ENCODE data around the gene TIMM17A. TPM values are rescaled to one million over a fixed set of nuclear protein-coding genes. Genes with fewer than 3 reads are reported as not detected.

TIMM17A gene
- total and polyA plus RNA-seq, 2 experiments from 2014 or later: 32.9 to 110 TPM

- Histone ChIP-seq H3K27me3 (no peaks in the 10 kb centered on the region), H3K4me1 (ENCODE audit: low read depth) (peaks cover 11% of the 10 kb centered on the region), H3K9me3 (ENCODE audit: low read depth) (no peaks in the 10 kb centered on the region), H3K27ac (no peak overlapping the region), H3K4me3 (no peak overlapping the region), H3K36me3 (no peaks in the 10 kb centered on the region)
- DNase-seq (ENCODE audit: low read depth in 1 of 2, low spot score in 1 of 2): no peak
- TF ChIP-seq, protein P1, sequence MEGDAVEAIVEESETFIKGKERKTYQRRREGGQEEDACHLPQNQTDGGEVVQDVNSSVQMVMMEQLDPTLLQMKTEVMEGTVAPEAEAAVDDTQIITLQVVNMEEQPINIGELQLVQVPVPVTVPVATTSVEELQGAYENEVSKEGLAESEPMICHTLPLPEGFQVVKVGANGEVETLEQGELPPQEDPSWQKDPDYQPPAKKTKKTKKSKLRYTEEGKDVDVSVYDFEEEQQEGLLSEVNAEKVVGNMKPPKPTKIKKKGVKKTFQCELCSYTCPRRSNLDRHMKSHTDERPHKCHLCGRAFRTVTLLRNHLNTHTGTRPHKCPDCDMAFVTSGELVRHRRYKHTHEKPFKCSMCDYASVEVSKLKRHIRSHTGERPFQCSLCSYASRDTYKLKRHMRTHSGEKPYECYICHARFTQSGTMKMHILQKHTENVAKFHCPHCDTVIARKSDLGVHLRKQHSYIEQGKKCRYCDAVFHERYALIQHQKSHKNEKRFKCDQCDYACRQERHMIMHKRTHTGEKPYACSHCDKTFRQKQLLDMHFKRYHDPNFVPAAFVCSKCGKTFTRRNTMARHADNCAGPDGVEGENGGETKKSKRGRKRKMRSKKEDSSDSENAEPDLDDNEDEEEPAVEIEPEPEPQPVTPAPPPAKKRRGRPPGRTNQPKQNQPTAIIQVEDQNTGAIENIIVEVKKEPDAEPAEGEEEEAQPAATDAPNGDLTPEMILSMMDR (IDR thresholded peaks at IDR 0.05; ENCODE audit: low read depth, low read length): no peak
Observed at GRCh38 chr1:201925301-201925567, 30.1 kb upstream of the TIMM17A start.

- Histone ChIP-seq H3K27me3 (no peaks in the 10 kb centered on the region), H3K27ac (no peak overlapping the region), H3K4me3 (no peak overlapping the region), H3K9me3 (ENCODE audit: low read depth) (no peaks in the 10 kb centered on the region), H3K4me1 (ENCODE audit: low read depth) (peaks cover 11% of the 10 kb centered on the region), H3K36me3 (no peaks in the 10 kb centered on the region)
- TF ChIP-seq, protein P1 (IDR thresholded peaks at IDR 0.05; ENCODE audit: low read depth, low read length): no peak
- peak in 1 of 2 donors; percentile 44 for DNase-seq (ENCODE audit: low read depth in 1 of 2, low spot score in 1 of 2)
Observed at GRCh38 chr1:201925981-201926645, 29.2 kb upstream of the TIMM17A start.

DNA sequence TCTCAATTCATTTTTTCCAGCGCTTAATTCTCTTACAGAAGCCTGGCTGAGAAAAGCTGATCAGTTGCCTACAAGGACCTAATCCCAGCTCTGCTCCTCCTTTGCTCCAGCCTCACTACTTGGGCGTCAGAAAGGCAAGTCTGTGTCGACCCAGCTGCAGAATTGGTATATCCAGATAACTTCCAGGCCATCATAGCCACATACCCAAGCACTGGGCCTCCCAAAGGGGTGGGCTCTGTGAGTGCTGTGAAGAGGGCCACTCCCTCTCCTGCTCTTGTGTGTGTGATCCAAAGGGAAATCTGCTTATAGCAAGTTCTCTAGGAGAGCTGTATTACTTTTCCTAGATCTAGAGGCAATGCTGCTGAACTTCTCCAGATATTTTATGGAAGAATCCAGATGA lies 27.0 kb upstream of the TIMM17A start:
- peak overlapping the region; percentile 55 for H3K27ac ChIP-seq
- no peaks in the 10 kb centered on the region for H3K9me3 ChIP-seq (ENCODE audit: low read depth)
- H3K27me3 ChIP-seq: no peaks in the 10 kb centered on the region
- peak in 1 of 2 donors; percentile 69 for DNase-seq (ENCODE audit: low read depth in 1 of 2, low spot score in 1 of 2)
- no peak overlapping the region for H3K4me3 ChIP-seq
- TF ChIP-seq, protein P1 (IDR thresholded peaks at IDR 0.05; ENCODE audit: low read depth, low read length): no peak
- H3K4me1 ChIP-seq (ENCODE audit: low read depth): peaks cover 11% of the 10 kb centered on the region
- H3K36me3 ChIP-seq: no peaks in the 10 kb centered on the region

DNA sequence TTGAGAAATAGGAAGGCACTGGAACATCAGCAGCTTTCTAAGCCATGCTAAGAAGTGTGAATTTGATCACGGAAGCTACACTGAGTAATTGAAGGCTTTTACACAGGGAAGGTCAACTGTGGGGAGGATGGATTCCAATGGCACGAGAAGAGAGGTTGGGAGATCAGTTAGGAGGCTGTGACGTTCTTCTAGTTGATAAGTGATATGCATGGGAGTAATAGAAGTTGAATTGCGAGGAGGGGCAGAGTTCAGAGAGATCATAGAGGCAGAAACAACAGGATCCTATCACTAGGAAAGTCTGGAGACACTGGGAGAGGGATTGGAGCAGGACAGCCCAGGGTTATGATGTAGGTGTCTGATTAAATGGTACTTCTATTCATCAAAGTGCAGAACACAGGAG lies 25.2 kb upstream of the TIMM17A start:
- no peaks in the 10 kb centered on the region for H3K9me3 ChIP-seq (ENCODE audit: low read depth)
- TF ChIP-seq, protein P1 (IDR thresholded peaks at IDR 0.05; ENCODE audit: low read depth, low read length): no peak

DNA sequence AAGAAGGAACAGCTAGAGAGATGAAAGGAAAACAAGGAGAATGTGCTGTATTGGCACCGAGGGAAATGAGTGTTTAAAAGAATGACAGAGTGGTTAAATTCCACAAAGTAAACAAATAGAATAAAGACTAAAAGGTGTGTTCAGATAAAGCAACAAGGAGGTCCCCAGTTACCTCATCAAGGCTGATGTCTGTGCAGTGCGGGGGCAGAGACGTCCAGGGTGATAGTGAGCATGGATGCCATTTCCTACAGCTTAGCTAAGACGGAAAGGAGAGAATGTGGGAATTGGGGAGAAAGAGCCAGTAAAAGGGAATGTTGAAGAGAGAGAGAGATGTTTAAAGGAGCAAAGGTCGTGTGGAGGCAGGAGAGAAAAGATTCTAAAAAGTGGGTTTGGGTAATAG lies 24.5 kb upstream of the TIMM17A start:
- H3K27me3 ChIP-seq: no peaks in the 10 kb centered on the region

More for the DNA sequence above, 25.2 kb upstream of the TIMM17A start:
- no peaks in the 10 kb centered on the region for H3K36me3 ChIP-seq
- no peaks in the 10 kb centered on the region for H3K27me3 ChIP-seq
- no peak for DNase-seq (ENCODE audit: low read depth in 1 of 2, low spot score in 1 of 2)
- no peak overlapping the region for H3K27ac ChIP-seq
- peaks cover 11% of the 10 kb centered on the region for H3K4me1 ChIP-seq (ENCODE audit: low read depth)
- no peak overlapping the region for H3K4me3 ChIP-seq

More for the DNA sequence above, 24.5 kb upstream of the TIMM17A start:
- no peak overlapping the region for H3K4me3 ChIP-seq
- no peaks in the 10 kb centered on the region for H3K36me3 ChIP-seq
- no peak overlapping the region for H3K27ac ChIP-seq
- TF ChIP-seq, protein P1 (IDR thresholded peaks at IDR 0.05; ENCODE audit: low read depth, low read length): no peak
- H3K4me1 ChIP-seq (ENCODE audit: low read depth): peaks cover 11% of the 10 kb centered on the region
- no peaks in the 10 kb centered on the region for H3K9me3 ChIP-seq (ENCODE audit: low read depth)
- no peak for DNase-seq (ENCODE audit: low read depth in 1 of 2, low spot score in 1 of 2)
